Measurements from ENCODE around the gene FAP. TPM values are rescaled to one million over a fixed set of nuclear protein-coding genes. Genes with fewer than 3 reads are reported as not detected.

FAP gene
- total and polyA plus RNA-seq, 2 of the 8 experiments (the other 6 are each of a cell fraction or from before 2014, with no cell fraction given) = not detected

GRCh38 chr2:162202203-162202602 is 41.0 kb downstream of the FAP start:
- no peaks in the 10 kb centered on the region for H3K79me1 ChIP-seq (ENCODE audit: low read depth, low read length)
- H2BK20ac ChIP-seq (ENCODE audit: low read length) = no peak overlapping the region
- no peak overlapping the region for H3K9ac ChIP-seq (replicated peaks in 1 of 4; ENCODE audit: extremely low read depth in 1 of 4, low read depth in 3 of 4, low read length in 3 of 4)
- H3K4me2 ChIP-seq (ENCODE audit: insufficient read depth in 1 of 2, low read depth in 2 of 2, low read length in 2 of 2) = no peak overlapping the region
- H4K20me1 ChIP-seq (replicated peaks in 1 of 2; ENCODE audit: control insufficient read depth in 1 of 2, insufficient read depth in 2 of 2, low read length in 2 of 2) = no peaks in the 10 kb centered on the region
- H2AK5ac ChIP-seq (ENCODE audit: low read depth, low read length) = no peak overlapping the region
- H4K8ac ChIP-seq (ENCODE audit: extremely low read depth, insufficient read depth, low read length) = no peak overlapping the region
- no peaks in the 10 kb centered on the region for H3K79me2 ChIP-seq (ENCODE audit: control insufficient read depth in 1 of 2, insufficient read depth in 2 of 2, low read length in 2 of 2)
- DNase-seq (ENCODE audit: low read depth in 1 of 2, low spot score in 2 of 2) = no peak
- no peak overlapping the region for H4K5ac ChIP-seq (ENCODE audit: insufficient read length, low read depth, low read length)
- no peak overlapping the region for H3K4me3 ChIP-seq (ENCODE audit: extremely low read depth in 1 of 4, insufficient read depth in 2 of 4, low read depth in 3 of 4, low read length in 4 of 4)
- ChIA-PET POLR2A (ENCODE audit: partially characterized antibody) (no interaction called here), CTCF (ENCODE audit: partially characterized antibody) (no interaction called here)
- H3K36me3 ChIP-seq (ENCODE audit: control insufficient read depth in 2 of 4, insufficient read depth in 4 of 4, low read length in 3 of 4) = no peaks in the 10 kb centered on the region
- no peaks in the 10 kb centered on the region for H3K27me3 ChIP-seq (replicated peaks in 1 of 4; ENCODE audit: control insufficient read depth in 3 of 4, extremely low read depth in 1 of 4, insufficient read depth in 3 of 4, low read length in 3 of 4)
- no peak overlapping the region for H3K23ac ChIP-seq (ENCODE audit: insufficient read length)
- H3K27ac ChIP-seq (ENCODE audit: low read depth, low read length) = no peak overlapping the region
- H2BK12ac ChIP-seq (ENCODE audit: low read depth, low read length) = no peak overlapping the region
- H3K9me3 ChIP-seq (ENCODE audit: insufficient read depth in 2 of 2, low read depth in 1 of 2, low read length in 1 of 2) = no peaks in the 10 kb centered on the region
- H3K18ac ChIP-seq (ENCODE audit: extremely low read depth, low read length) = no peak overlapping the region
- H2BK5ac ChIP-seq (ENCODE audit: low read depth, low read length) = no peak overlapping the region
- H3K14ac ChIP-seq (ENCODE audit: insufficient read length) = no peak overlapping the region
- TF ChIP-seq RAD21 (IDR thresholded peaks at IDR 0.05 in 1 of 2, conservative IDR thresholded peaks at IDR 0.05 in 1 of 2; ENCODE audit: low read depth in 2 of 2, low read length in 2 of 2) = no peak
- H2AFZ ChIP-seq (ENCODE audit: low read length) = no peak overlapping the region
- no peak overlapping the region for H3K4ac ChIP-seq (replicated peaks; ENCODE audit: insufficient read length, low read depth, low read length)
- no peaks in the 10 kb centered on the region for H3K23me2 ChIP-seq (ENCODE audit: low read depth, low read length)
- H2BK15ac ChIP-seq (ENCODE audit: low read length) = no peak overlapping the region
- no peak overlapping the region for H2BK120ac ChIP-seq (replicated peaks; ENCODE audit: low read depth, low read length)
- H3K56ac ChIP-seq (replicated peaks; ENCODE audit: insufficient read length, low read depth, low read length) = no peak overlapping the region
- FAIRE-seq = no peak
- no peak overlapping the region for H4K91ac ChIP-seq (replicated peaks; ENCODE audit: insufficient read length, low read length)
- no peaks in the 10 kb centered on the region for H3K4me1 ChIP-seq (replicated peaks in 1 of 4; ENCODE audit: control insufficient read depth in 3 of 4, insufficient read depth in 4 of 4, low read length in 3 of 4)

Data from H1 (cell line).